ENCODE measurements around the gene FRMD4A.

GRCh38 chr10:14304046-14304445 lies 26.7 kb downstream of the FRMD4A start:
- no peak for TF ChIP-seq EZH2 (optimal IDR thresholded peaks at IDR 0.05; ENCODE audit: low read depth, low read length)
- no peak for TF ChIP-seq CTCF (IDR thresholded peaks at IDR 0.05; ENCODE audit: low read length)

Measured in MM.1S (cell line).